LNCaP clone FGC (cell line): ENCODE data around the gene TMEM179.

Source experiments
- DNase-seq: peaks from one replicate; pipeline ENCODE4 v3.0.0-alpha.2; 2011; ENCODE audit warnings: low read depth
- H3K4me3 ChIP-seq: 2 replicates; pipeline ENCODE4 v1.5.1; 2011; ENCODE audit warnings: mild to moderate bottlenecking, low read depth, low read length, control low read depth
- TF ChIP-seq, protein P1 (sequence below): IDR thresholded peaks from 2 replicates; pipeline ENCODE4 v1.5.1; 2012; ENCODE audit warnings: mild to moderate bottlenecking; ENCODE audit not compliant: control insufficient read depth, insufficient read depth; ENCODE audit errors: extremely low read depth

TMEM179 gene

DNA sequence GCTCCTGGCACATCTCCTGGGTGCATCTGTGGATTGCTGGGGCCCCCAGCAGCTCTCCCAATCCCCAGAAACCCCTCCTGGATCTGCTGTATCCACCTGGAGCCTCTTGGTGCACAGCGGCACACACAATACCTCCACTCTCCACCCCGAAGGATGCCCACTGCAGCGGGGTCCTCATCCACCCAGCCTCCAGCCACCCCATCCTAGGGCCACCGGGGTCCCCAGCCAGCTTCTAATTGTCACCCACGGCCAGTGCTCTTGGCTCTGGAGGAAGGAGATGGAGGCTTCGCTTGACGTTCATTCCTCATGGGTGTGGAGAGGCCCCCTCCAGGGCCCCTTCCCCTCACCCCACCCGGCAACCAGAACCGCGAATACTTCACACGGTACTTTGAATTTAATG, 31.6 kb upstream of the TMEM179 start:
- DNase-seq = no peak
- H3K4me3 ChIP-seq = no peak overlapping the region
- TF ChIP-seq, protein P1, sequence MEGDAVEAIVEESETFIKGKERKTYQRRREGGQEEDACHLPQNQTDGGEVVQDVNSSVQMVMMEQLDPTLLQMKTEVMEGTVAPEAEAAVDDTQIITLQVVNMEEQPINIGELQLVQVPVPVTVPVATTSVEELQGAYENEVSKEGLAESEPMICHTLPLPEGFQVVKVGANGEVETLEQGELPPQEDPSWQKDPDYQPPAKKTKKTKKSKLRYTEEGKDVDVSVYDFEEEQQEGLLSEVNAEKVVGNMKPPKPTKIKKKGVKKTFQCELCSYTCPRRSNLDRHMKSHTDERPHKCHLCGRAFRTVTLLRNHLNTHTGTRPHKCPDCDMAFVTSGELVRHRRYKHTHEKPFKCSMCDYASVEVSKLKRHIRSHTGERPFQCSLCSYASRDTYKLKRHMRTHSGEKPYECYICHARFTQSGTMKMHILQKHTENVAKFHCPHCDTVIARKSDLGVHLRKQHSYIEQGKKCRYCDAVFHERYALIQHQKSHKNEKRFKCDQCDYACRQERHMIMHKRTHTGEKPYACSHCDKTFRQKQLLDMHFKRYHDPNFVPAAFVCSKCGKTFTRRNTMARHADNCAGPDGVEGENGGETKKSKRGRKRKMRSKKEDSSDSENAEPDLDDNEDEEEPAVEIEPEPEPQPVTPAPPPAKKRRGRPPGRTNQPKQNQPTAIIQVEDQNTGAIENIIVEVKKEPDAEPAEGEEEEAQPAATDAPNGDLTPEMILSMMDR = no peak

- no peak for DNase-seq
- no peak overlapping the region for H3K4me3 ChIP-seq
- TF ChIP-seq, protein P1 = no peak
Measured at GRCh38 chr14:104635717-104636116, 31.1 kb upstream of the TMEM179 start.

DNA sequence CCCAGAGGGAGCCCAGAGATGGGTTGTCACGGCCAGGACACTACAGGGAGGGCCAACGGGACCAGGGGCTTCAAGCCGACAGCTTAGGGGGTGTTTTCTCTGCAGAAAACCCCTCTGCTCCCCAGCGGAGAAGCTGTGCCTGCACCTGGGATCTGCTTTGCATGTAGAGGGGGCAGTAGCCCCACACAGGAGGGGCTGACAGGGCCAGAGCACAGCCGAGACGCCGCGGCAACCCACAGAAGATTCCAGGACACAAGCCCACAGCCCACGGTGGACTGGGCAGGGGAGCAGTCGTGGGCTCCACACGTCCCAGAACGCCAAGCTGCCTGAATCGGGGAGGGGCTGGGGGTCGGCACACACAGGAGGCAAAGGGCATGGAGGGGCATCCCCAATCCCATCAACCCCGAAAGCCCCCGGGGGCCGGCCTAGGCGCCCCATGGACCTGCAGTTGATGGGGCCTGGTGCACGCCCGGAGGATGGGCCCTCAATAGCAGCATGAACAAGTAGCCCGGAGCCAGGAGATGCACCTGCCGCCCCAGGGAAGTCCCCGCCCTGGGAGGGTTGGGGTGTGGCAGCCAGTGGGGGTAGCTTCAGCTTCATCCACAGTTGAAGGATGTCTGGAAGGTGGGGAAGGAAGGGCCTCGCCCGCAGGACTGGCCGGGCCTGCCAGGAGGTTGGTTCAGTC, 30.5 kb upstream of the TMEM179 start:
- H3K4me3 ChIP-seq = no peak overlapping the region
- DNase-seq = no peak
- TF ChIP-seq, protein P1 = no peak

DNA sequence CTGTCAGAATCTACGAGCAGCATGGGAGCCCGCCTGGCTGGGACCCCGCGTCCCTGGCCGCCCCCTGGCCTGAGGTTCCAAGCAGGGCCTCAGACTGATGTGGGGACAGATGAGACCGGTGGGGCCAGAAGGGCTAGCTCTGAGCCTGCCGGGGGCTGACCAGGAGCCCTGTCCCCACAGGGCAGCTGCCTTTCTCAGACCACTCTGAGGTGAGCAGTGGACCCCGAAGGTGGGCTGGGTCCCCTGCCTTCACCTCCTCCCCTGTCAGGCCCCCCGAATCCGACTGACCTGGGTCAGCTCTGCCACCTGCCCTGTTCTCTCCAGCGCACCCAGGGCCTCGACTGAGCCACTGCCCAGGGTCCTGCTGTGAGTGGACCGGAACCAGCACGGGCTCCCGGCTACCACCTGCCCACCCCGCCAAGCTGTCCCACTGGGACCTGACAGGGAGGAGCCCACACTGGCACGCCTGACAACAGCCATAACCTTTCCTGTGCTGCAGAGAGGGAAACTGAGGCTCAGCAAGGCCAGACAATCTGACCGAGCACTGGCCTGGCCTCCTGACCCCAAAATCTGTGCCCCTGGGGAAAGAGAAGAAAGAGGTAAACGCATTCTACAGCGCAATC, 29.7 kb upstream of the TMEM179 start:
- DNase-seq = no peak
- H3K4me3 ChIP-seq = no peak overlapping the region
- TF ChIP-seq, protein P1 = no peak

DNA sequence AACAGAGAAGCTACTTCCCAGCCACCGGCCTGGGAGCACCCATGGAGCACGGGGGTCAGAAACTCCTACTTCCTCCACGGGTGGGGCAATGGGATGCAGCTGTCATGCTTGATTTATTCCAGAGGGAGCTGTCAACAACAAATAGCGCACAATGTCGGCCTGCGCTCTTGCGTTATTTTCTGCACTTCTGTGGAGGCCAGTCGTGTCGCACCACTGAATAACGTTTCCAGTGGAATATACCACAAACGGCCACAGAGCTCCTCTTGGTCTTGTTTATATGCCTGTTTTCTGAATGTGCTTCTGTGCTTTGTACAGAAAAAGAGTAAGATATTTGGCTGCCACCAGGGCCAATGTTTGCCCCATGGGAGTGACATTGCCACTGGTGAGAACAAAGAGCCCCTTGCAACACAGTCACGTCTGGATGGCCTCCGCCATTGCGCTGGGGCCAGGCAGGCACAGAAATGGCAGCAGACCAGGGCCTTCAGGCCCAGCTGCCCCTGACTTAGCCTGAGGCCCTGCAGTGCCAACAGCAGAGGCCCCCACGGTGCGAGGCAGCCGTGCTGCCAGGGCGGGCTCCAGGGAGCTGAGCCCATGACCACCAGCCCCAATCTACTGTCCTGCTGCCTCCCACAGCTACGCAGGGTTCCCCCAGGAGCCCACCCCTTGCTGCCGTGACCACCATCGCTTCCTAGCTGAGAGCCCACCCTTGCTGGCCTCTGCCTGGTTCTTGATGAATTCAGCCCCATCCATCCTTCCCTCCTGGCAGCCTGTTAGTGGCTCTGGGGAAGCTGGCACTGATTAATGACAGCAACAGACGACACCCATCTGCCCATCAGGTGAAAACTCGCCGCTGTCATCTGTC, 28.9 kb upstream of the TMEM179 start:
- H3K4me3 ChIP-seq = no peak overlapping the region
- TF ChIP-seq, protein P1 = no peak
- no peak for DNase-seq

DNA sequence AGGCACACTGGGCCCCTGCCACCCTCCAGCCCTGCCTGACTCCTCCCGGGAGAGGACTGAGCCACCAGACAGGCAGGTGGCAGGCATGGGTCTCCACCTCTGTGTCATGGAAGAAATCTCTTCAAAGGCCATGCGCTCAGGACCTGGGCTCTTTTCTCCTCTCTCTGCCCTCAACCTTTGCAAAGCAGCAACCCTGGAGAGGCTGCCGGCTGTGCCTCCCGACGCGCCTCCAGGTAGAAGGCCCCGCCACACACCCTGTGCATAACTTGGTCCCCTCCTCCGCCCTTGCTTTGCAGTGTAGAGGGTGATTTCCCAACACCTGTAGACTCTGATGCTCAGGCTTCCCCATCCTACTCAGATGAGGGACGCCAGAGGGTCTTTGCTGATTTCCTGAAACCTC, 28.2 kb upstream of the TMEM179 start:
- TF ChIP-seq, protein P1 = no peak
- H3K4me3 ChIP-seq = no peak overlapping the region
- DNase-seq = no peak
